HG03565 (cell line): Measurements from ENCODE around the gene RAPGEF4.
"Not testable (repeated sequence)": the region's sequence is repeated elsewhere in the genome, so short reads cannot be mapped to it uniquely, and the experiment has no call there.

ENCODE experiments used
- ATAC-seq: cut with Tn5 transposase; IDR thresholded peaks from one replicate; pipeline ENCODE4 v1.9.1; 2021; ENCODE audit warnings: mild to moderate bottlenecking, moderate library complexity; ENCODE audit not compliant: unreplicated experiment

RAPGEF4 gene

GRCh38 chr2:173027181-173028128 lies 291.8 kb downstream of the RAPGEF4 start:
- no peak for ATAC-seq

- ATAC-seq, result no peak
Measured at GRCh38 chr2:173028141-173028540, 292.5 kb downstream of the RAPGEF4 start.

GRCh38 chr2:173028671-173029070 lies 293.0 kb downstream of the RAPGEF4 start:
- no peak for ATAC-seq

- no peak for ATAC-seq
Measured at GRCh38 chr2:173030561-173031490, 295.2 kb downstream of the RAPGEF4 start.

- no peak for ATAC-seq
Measured at GRCh38 chr2:173032032-173032431, 296.4 kb downstream of the RAPGEF4 start.

GRCh38 chr2:173033084-173033483 lies 297.4 kb downstream of the RAPGEF4 start:
- ATAC-seq, result no peak

- no peak for ATAC-seq
Measured at GRCh38 chr2:173034143-173034542, 298.5 kb downstream of the RAPGEF4 start.

GRCh38 chr2:173037245-173038120 lies 301.8 kb downstream of the RAPGEF4 start:
- no peak for ATAC-seq

- not testable (repeated sequence) for ATAC-seq
Measured at GRCh38 chr2:173038257-173038656, 302.6 kb downstream of the RAPGEF4 start.

- no peak for ATAC-seq
Measured at GRCh38 chr2:173040729-173041128, 305.1 kb downstream of the RAPGEF4 start.

GRCh38 chr2:173043476-173043875 lies 307.8 kb downstream of the RAPGEF4 start:
- ATAC-seq, result no peak

GRCh38 chr2:173043897-173044519 lies 308.4 kb downstream of the RAPGEF4 start:
- no peak for ATAC-seq

GRCh38 chr2:173044686-173045085 lies 309.0 kb downstream of the RAPGEF4 start:
- ATAC-seq, result no peak

- no peak for ATAC-seq
Measured at GRCh38 chr2:173045181-173045580, 309.5 kb downstream of the RAPGEF4 start.

GRCh38 chr2:173048522-173048896 lies 312.9 kb downstream of the RAPGEF4 start:
- no peak for ATAC-seq

- ATAC-seq, result peak; percentile 80
Measured at GRCh38 chr2:173048897-173049661, 313.4 kb downstream of the RAPGEF4 start.

- ATAC-seq, result no peak
Measured at GRCh38 chr2:173049831-173050230, 314.2 kb downstream of the RAPGEF4 start.

GRCh38 chr2:173050684-173051083 lies 315.0 kb downstream of the RAPGEF4 start:
- no peak for ATAC-seq

- ATAC-seq, result no peak
Measured at GRCh38 chr2:173051463-173052215, 316.0 kb downstream of the RAPGEF4 start.
